ENCODE results near the gene LPIN2. TPM values are rescaled to one million over a fixed set of nuclear protein-coding genes. Genes with fewer than 3 reads are reported as not detected.
A peak's percentile ranks its signal among the peaks of the same experiment; 100 is the strongest.

Gene LPIN2
- total and polyA plus RNA-seq, 2 of the 4 experiments (the other 2 are of a cell fraction) = 16.2 to 21.9 TPM

DNA sequence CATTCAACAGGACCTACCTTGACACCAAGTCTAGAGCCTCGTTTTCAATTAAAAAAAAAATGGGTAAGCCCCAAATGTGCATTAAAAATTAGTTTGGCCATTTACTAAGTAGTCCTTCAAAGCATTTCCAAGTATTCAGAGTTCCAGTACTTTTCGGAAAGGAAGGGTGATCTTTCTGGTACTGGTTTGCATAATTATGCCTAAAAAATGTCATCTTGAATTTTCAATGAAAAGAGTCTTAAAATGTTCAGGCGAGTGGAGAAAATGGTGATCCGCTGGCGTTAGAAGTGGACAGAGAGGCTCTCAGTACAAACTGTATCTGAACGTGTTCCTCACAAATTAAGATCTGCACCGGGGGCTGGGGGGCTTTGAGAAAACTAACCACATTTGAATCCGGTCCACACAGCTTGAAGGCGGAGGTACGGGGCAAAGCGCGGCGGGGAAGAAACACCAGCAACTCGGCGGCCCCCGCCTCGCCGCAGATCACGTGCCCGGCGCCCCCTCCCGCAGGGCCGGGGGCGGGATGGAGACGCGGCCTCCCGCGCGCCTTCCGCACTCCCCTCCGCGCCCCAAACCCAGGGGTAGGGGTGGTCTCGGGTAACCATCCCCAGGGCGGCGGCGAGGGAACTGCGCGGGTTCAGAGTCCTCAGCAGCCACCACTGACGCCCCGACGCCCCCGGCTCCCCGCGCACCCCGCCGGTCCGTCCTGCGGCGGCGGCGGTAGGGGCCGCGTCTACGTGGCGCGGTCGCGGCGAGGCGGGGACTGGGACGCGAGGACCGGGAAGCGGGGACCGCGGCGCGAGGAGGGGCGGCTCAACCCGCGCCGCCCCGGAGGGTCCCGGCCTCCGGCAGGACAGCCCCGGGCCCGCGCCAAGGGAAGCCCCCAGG lies 564 bp downstream of the LPIN2 start (continued):
- TF ChIP-seq FOS (IDR thresholded peaks at IDR 0.05; ENCODE audit: low read depth, low read length) = no peak

DNA sequence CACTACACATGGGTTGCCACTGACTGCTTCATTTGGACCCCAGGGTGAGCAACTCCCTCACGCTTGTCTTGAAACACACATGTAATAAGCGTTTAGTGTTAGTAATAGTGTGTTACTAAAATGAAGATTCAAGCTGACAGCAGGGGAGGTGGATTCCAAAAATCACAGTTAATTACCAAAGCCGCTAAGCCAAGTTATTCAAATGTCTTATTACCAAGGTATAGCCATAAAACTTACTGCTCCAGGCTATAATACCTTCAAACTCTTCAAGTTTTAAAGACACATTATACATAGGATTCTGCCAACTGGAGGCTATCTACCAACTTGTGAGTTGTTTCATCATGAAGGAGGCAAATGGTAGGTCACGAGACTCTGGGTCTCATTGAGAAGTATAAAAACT lies 2.9 kb downstream of the LPIN2 start:
- peak overlapping the region; percentile 75 for H3K4ac ChIP-seq (ENCODE audit: low read depth, low read length)
- in situ Hi-C loops (cut with MboI; ENCODE audit: low sequenced_read_pairs) = no loop called here
- TF ChIP-seq RFX5 (IDR thresholded peaks at IDR 0.05; ENCODE audit: low read depth, low read length) (no peak), POLR2A (IDR thresholded peaks at IDR 0.05; ENCODE audit: low read depth, low read length) (no peak), RCOR1 (IDR thresholded peaks at IDR 0.05; ENCODE audit: insufficient replicate concordance, low read length) (no peak), FOS (IDR thresholded peaks at IDR 0.05; ENCODE audit: low read depth, low read length) (no peak), CEBPB (IDR thresholded peaks at IDR 0.05; ENCODE audit: low read depth, low read length) (no peak)
- H3K79me1 ChIP-seq (ENCODE audit: low read depth in 1 of 2, low read length in 2 of 2) = peaks cover 29 to 52% of the 10 kb centered on the region in 2 experiments
- dilution Hi-C loops (cut with HindIII; ENCODE audit: low sequenced_read_pairs, unreplicated experiment) = no loop called here
- no peak overlapping the region for H3K14ac ChIP-seq (replicated peaks; ENCODE audit: low read depth, low read length)
- CTCF ChIA-PET = no interaction called here
- H2BK20ac ChIP-seq (ENCODE audit: low read depth, low read length) = no peak overlapping the region
- H4K20me1 ChIP-seq (ENCODE audit: insufficient read depth, low read length) = peaks cover 30% of the 10 kb centered on the region; the same call in 1 of the 2 replicates
- H2AFZ ChIP-seq (replicated peaks; ENCODE audit: low read length, poor library complexity) = no peak overlapping the region
- H3K18ac ChIP-seq (ENCODE audit: low read depth, low read length) = no peak overlapping the region
- no peak overlapping the region for H3K23ac ChIP-seq (ENCODE audit: low read depth, low read length)
- ATAC-seq (ENCODE audit: low read depth) (no peak), DNase-seq (no peak)
- H3K4me3 ChIP-seq (ENCODE audit: insufficient read depth, low read depth, low read length) = no peak overlapping the region
- no peak overlapping the region for H2BK120ac ChIP-seq (ENCODE audit: low read depth, low read length)
- H2AK9ac ChIP-seq (replicated peaks; ENCODE audit: low read depth, low read length, poor library complexity) = no peak overlapping the region
- no CpG with 5 or more reads among the region's 4 CpGs for WGBS, 2 experiments (ENCODE audit: extremely low coverage in 2 of 2, insufficient read length in 1 of 2)
- H2AK5ac ChIP-seq (ENCODE audit: low read depth, low read length) = no peak overlapping the region; the same call in 1 of the 2 replicates
- peaks cover 20% of the 10 kb centered on the region for H3K4me1 ChIP-seq (ENCODE audit: control insufficient read depth, insufficient read depth, low read length)
- POLR2A ChIA-PET (ENCODE audit: unreplicated experiment) = no interaction called here
- H3K9me3 ChIP-seq (ENCODE audit: control insufficient read depth, insufficient read depth, low read length) = no peaks in the 10 kb centered on the region
- peaks cover 15% of the 10 kb centered on the region for H3K9me1 ChIP-seq (ENCODE audit: insufficient read depth, low read length)
- no peak overlapping the region for H4K91ac ChIP-seq (ENCODE audit: insufficient read depth, low read depth, low read length)
- no peak overlapping the region; the same call in 1 of the 2 replicates for H3K4me2 ChIP-seq (ENCODE audit: low read depth, low read length)
- H2BK5ac ChIP-seq (ENCODE audit: low read depth, low read length, poor library complexity, severe bottlenecking) = no peak overlapping the region
- H4K5ac ChIP-seq (ENCODE audit: low read depth, low read length) = 0 out of 2 replicates have a peak overlapping the region, but pooled peaks have one; percentile 6
- intact Hi-C loops (cut with micrococcal nuclease) = no loop called here
- no TSS peak for BruUV-seq (replicated peaks)
- H3K56ac ChIP-seq (ENCODE audit: extremely low read depth, insufficient read depth, low read length) = no peak overlapping the region
- H3K27me3 ChIP-seq (ENCODE audit: control insufficient read depth, insufficient read depth, low read length) = no peaks in the 10 kb centered on the region
- no peak overlapping the region for H3K27ac ChIP-seq (ENCODE audit: insufficient read depth, low read length)
- no peak overlapping the region for H4K8ac ChIP-seq (ENCODE audit: low read depth in 2 of 2, low read length in 2 of 2)
- H3K36me3 ChIP-seq (ENCODE audit: control insufficient read depth, insufficient read depth, low read length) = peaks cover 21% of the 10 kb centered on the region
- H3K9ac ChIP-seq (ENCODE audit: low read depth, low read length) = no peak overlapping the region
- H2BK15ac ChIP-seq (ENCODE audit: low read depth, low read length) = peak overlapping the region; percentile 73; the same call in 1 of the 3 replicates

All from IMR-90 (cell line).